ENCODE measurements around the gene ARHGAP24.

The ARHGAP24 gene

GRCh38 chr4:85707611-85708010, 232.7 kb downstream of the ARHGAP24 start:
- no peak for DNase-seq

- no peak for DNase-seq
These were observed 233.5 kb downstream of the ARHGAP24 start for GRCh38 chr4:85708468-85708867.

DNA sequence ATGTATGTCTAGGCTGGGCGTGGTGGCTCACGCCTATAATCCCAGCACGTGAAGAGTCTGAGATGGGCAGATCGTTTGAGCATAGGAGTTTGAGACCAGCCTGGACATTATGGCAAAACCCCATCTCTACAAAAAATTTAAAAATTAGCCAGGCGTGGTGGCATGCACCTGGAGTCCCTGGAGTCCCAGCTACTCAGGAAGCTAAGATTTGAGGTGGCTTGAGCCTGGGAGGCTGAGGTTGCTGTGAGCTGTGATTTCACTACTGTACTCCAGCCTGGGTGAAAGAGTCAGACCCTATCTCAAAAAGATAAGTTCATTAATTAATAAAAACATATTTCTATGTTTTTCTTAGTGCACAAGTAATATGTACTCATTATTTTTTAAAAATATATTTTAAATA, 238.1 kb downstream of the ARHGAP24 start:
- DNase-seq: no peak

DNA sequence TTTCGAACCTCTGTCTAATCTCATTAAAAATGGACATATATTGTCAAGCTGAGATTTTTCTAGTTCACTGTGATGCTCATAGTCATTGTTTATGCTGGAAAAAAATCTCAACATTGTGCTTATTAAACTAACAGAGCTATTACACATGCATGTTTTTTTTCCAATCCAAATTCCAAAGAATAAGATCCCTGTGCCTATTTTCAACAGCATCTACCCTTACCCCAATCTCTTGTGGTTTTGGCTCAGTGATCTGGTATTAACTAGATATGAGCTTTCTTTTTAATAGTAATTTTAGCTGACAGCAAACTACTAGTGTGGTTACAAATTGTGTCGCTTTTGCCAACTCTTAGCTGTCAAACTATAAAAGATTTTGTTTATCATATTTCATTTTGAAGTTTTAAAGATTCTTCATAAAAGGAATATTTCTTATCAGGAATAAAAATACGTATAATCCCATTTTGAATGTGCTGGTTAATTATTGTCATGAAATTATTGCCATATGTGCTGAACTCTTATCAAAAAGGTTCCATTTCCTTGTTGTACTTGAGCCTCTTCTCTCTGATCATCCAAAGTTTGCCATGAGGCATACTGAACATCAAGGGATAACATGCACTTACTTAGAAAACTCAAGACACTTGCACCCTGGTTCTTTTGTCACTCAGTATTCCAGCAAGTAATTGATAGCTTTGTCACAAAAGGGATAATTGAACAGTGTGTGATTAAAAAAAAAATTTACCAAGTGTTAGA, 241.2 kb downstream of the ARHGAP24 start:
- DNase-seq: no peak

DNA sequence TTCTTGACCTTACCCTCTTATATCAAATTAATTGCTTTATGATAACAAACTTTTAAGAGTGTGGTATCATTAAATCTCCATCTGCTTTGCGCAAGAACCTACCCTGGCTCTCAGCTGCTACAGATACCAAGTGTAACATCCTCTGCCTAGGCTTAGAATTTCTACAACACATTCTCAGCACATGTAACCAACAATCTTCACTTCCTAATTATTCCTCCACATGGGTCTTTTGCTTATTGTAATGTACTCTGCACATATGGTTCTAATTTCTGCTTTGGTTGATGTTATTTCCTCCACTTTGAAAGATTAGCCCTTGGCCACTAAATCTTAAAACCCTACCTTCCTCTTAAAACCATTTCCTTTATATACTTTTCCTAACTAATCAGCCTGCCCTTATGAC, 242.4 kb downstream of the ARHGAP24 start:
- no peak for DNase-seq

- no peak for DNase-seq
These were observed 242.9 kb downstream of the ARHGAP24 start for GRCh38 chr4:85717847-85718246.

DNA sequence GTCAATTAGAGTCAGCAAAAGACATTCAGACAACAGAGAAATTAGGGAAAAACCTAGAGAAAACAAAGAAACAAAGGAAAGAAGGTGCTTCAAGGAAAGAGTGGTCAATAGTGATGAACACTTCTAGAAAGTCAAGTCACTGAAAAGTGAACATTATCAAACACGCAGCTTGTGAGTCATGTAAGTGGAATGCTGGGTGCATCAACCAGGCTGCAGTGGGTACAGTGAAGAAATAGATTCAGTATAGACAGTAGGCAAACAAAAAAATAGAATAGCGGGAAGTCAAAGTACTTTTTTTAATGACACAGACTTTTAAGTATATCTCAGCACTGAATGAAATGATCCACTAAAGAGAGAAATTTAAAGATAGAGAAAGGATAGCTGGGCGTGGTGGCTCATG, 245.8 kb downstream of the ARHGAP24 start:
- DNase-seq: no peak

- no peak for DNase-seq
These were observed 247.5 kb downstream of the ARHGAP24 start for GRCh38 chr4:85722401-85722800.

DNA sequence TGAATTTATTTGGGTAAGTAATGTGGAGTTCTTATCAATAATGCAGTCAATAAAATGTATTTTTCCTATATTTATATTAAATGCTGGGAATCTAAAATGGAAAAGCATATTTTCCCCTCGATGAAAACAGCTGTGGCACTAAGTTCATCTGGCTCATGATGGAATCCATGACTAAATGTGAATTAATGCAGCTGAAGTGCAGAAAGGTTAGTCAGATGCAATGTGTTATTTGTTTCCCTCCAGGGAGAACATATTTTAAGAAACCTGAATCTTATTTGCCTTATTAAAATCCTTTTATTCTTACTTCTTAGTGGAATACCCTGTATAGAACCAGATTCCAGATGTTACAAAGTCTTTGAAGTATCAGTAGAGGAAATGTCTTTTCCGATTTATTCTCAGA, 247.9 kb downstream of the ARHGAP24 start:
- DNase-seq: no peak

DNA sequence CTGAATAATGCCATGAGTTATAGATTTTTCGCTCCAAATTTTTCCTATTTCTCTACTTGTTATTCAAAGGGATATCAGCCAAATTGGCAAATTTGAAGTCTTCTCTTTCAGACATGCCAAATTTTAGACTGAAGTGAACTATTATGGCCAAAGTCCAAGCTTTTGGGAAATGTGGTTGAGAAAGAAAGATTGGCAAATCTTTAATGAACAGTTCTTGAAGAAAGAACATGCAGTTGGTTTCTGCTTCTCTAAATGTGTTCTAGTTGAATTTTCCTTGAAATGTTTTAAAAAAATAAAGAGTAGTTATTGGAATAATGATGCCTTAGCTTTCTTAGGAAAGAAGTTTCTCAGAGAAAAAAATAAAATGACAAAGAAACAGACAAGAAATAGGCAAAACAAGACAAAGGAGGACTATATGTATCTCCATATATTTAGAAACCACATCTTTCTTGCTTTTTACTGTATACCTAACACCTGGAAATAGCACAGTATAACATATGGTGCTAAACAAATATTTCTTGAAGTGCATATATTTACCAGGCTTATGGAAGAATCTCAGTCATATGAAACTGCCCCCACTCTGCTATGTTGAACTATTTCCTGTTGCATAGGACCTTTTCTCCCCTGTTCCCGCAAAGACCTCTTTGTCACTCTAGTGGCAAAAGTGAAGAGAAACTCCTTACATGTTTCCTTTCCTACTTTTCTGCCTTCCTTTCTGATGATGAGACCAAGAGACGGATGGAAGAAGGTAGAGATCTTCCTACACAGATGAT, 250.0 kb downstream of the ARHGAP24 start:
- DNase-seq: no peak

DNA sequence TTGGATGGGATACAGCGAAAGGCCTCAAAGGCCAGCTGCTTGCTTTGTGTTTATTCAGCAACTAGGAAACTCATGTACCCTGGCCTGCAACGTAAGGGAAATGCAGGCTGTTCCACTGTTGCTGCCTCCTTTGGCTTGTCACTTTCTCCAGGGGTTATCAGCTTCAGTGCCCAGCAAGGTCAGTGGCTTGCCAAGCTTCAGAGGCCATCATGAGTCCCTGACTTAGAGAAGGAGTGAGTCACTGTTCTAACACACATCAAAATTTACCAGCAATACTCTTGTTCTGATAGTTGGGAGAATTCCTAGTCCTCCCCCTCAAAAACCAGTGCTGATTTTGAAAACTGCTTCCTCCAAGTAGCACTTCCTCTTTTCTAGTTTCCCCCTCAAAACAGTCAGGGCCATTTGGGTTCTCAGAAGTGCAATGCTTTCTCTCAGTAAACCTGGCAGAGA, 250.8 kb downstream of the ARHGAP24 start:
- no peak for DNase-seq

DNA sequence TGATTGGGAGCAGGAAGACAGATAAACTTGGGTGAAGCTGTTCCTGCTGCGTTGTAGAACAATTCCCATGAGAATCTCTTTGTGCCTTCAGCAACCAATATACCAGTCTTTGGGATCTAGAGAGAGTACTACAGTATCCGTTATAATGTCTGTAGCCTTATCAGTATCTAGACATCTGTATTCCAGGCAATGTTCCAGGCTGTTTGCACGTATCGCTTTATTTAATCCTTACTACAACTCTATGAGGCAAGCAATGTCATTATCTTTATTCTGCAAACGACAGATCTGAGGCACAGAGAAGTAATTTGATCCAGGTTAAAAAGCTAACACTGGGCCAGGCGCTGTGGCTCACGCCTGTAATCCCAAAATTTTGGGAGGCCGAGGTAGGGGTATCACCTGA, 251.6 kb downstream of the ARHGAP24 start:
- DNase-seq: no peak

GRCh38 chr4:85728464-85728863, 253.5 kb downstream of the ARHGAP24 start:
- no peak for DNase-seq

DNA sequence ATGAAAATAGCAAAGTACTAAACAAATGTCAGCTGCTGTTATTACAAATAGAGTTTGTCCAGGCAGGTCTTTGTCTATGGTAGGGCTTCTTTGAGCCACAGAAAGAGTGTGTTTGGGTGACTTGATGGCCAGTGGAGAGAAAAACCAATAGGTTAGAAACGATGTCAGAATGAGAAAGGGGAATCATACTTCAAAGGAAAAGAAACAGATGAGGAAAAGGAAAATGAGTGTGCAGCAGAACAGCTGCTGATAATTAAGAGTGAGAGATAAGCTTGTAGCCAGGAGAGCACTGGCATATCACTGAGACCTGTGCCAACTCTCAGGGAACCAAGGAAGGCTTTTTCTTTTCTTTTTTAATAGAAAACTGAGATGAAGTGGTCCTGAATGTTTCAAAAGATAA, 257.2 kb downstream of the ARHGAP24 start:
- no peak for DNase-seq

DNA sequence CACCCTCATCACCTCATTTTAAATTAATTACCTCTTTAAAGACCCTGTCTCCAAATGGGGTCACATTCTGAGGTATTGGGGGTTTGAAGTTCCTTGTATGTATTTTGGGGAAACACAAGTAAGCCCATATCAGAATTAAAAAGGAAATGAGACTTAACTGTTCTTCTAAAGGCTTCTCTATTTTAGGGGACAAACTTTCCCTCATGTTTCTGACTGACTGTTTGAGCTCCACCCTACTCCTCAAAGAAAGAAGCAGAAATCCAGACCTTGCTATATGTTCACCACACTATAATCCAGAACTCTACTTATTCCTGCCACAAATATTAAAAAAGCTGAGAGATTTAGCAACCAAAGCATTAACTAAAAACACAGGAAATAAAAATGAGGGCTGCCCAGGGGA, 258.8 kb downstream of the ARHGAP24 start:
- no peak for DNase-seq

- DNase-seq: no peak
These were observed 259.5 kb downstream of the ARHGAP24 start for GRCh38 chr4:85734424-85734831.

- no peak for DNase-seq
These were observed 261.6 kb downstream of the ARHGAP24 start for GRCh38 chr4:85736571-85736970.

DNA sequence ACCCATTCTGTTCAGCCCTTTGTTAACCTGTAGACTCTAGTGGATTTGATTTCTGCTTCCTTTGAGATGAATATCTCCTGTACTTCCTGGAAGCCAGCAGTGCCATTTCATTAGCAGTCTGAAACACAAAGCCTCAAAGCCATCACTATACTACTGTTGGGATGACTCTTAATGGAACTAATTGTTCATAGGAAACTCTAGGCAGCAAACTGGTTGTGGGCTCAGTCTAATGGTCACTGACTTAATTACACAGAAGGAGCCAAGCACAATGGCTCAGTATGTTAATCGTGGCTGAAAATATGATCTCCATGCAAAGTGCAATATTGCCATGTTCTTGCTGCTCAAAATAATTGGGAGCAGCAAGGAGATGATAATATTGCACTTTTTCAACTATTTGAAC, 262.3 kb downstream of the ARHGAP24 start:
- DNase-seq: no peak

DNA sequence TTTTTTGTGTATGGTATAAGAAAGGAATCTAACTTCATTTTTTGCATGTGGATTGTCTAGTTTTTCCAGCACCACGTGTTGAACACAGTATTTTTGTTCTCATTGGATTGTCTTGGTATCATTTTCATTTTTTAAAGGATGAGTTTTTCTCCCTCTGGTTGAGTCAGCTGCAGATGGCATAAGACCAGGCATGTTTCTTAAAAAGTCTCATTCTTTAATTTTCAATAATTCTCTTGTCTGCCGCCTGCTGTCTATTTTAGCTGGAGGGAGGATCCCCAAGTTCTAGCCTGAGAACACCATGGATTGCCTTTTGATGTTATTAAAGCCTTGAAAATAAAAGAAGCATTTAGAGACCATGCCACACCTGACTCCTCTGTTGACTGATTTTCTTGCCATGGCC, 263.8 kb downstream of the ARHGAP24 start:
- no peak for DNase-seq

DNA sequence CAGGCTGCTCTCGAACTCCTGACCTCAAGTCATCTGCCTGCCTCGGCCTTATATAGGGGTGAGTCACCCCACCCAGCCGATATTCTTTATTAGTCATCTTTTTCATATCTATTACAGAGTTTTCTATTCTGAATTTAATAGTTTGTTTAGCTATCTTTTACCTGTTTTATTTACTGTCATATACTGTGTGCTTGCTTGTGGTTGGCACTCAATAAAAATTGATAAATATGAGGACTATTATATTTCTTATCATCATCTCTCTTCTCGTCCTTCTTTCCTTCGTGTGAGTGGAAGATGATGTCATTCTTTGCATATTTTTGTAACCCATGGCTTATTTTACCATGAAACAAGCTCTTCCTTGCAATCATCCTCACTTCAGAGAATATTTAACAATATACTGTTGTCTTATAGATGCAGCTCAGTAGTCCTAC, 265.5 kb downstream of the ARHGAP24 start:
- no peak for DNase-seq

- no peak for DNase-seq
These were observed 266.4 kb downstream of the ARHGAP24 start for GRCh38 chr4:85741381-85741780.

- no peak for DNase-seq
These were observed 267.1 kb downstream of the ARHGAP24 start for GRCh38 chr4:85741921-85742591.

GRCh38 chr4:85744950-85745349, 270.0 kb downstream of the ARHGAP24 start:
- DNase-seq: no peak

DNA sequence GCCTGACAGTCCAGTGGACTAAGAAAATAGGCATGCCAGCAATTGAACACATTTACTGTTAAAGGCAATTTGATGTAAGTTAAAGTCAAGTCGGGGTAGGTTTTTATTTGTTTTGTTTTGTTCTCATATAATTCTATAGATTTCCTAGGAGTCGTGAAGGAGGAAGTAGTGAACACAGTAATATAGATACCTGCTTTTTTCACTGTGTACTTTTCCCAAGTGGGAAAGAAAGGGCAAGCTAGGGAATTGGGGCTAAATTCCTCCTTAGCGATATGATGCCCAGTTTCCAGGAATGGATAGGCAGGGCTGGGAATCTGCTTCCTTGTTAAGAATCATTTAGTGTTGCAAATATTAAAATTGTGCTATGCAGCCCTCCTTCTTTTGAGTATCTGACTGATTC, 271.0 kb downstream of the ARHGAP24 start:
- DNase-seq: no peak

Measured in effector CD8-positive, alpha-beta T cell (primary cell).